K562 (cell line): ENCODE results near the gene LIN28A. TPM values are rescaled to one million over a fixed set of nuclear protein-coding genes. Genes with fewer than 3 reads are reported as not detected.
A peak's percentile ranks its signal among the peaks of the same experiment; 100 is the strongest.

ENCODE experiments used
- ATAC-seq: fragments of 200-7000 bp; cut with Tn5 transposase; 3 replicates; pipeline ENCODE4 v1.9.1; 2020; ENCODE audit warnings: moderate library complexity
- BruUV-seq: library from RNA; stranded (reverse); fragments of 400-500 nt; replicated peaks from 2 replicates; lab custom pipeline; 2021; lab: Mats Ljungman, UMichigan
- CTCF ChIA-PET: fragments of 300-600 bp; formaldehyde crosslinking; extraction: SDS; loops from one replicate; lab custom pipeline; 2021; ENCODE audit warnings: low intra/inter-chr PET ratio; lab: Yijun Ruan, JAX
- POLR2A ChIA-PET: fragments of 300-600, 350-650 bp; sonication (Branson Sonifier 250); formaldehyde crosslinking; extraction: SDS; loops from one replicate; lab custom pipeline; 2021; ENCODE audit warnings: antibody characterized with exemption, inconsistent platforms; lab: Yijun Ruan, JAX
- DNase-seq, 4 experiments: peaks; one replicate each; pipeline versions ENCODE4 v3.0.0 to v3.0.0-alpha.2; 2011 to 2018; ENCODE audit warnings: low spot score in 3 of 4, mixed read lengths in 3 of 4; ENCODE audit errors: extremely low read depth in 1 of 4
- FAIRE-seq: peaks from 2 replicates; lab custom pipeline; 2011; peaks lifted over from hg19 to GRCh38; lab: Jason Lieb, UNC
- H2AFZ ChIP-seq: 2 replicates; pipeline ENCODE4 v1.6.0; 2011; ENCODE audit warnings: low read depth, low read length, control low read depth, inconsistent platforms
- H3K27ac ChIP-seq: fragments of 200-600 bp; 3 replicates; pipeline ENCODE4 v1.8.0; 2011; ENCODE audit warnings: low read depth, mild to moderate bottlenecking, control low read depth, inconsistent platforms, low read length, moderate library complexity, mixed read lengths; ENCODE audit errors: extremely low read depth
- H3K27me3 ChIP-seq, 2 experiments: fragments of 300-600 bp in 1 of 2; 2 replicates in 1 of 2; 3 replicates in 1 of 2; pipeline versions ENCODE4 v1.6.0 to v1.8.0; 2011; ENCODE audit warnings: inconsistent platforms in 2 of 2, low read length in 2 of 2, mild to moderate bottlenecking in 1 of 2, mixed read lengths in 1 of 2, moderate library complexity in 1 of 2; ENCODE audit not compliant: control insufficient read depth in 2 of 2, insufficient read depth in 2 of 2
- H3K36me3 ChIP-seq: fragments of 300-600 bp; 3 replicates; pipeline ENCODE4 v1.8.0; 2011; ENCODE audit warnings: mild to moderate bottlenecking, low read length, inconsistent platforms; ENCODE audit not compliant: control insufficient read depth, insufficient read depth
- H3K4me1 ChIP-seq, 2 experiments: fragments of 200-600 bp in 1 of 2; replicated peaks in 1 of 2; 2 replicates in 1 of 2; 3 replicates in 1 of 2; pipeline versions ENCODE4 v1.5.1 to v1.8.0; 2011; ENCODE audit warnings: inconsistent platforms in 2 of 2, low read length in 2 of 2, mild to moderate bottlenecking in 1 of 2, mixed read lengths in 1 of 2, moderate library complexity in 1 of 2; ENCODE audit not compliant: control insufficient read depth in 2 of 2, insufficient read depth in 2 of 2
- H3K4me2 ChIP-seq: 2 replicates; pipeline ENCODE4 v1.6.1; 2011; ENCODE audit warnings: low read length, control low read depth, inconsistent platforms, mixed read lengths; ENCODE audit not compliant: insufficient read depth
- H3K4me3 ChIP-seq: fragments of 200-600 bp; sonication (generic), shearing (Covaris generic); 2 replicates; pipeline ENCODE4 v1.5.1; 2016; ENCODE audit warnings: control low read depth, inconsistent platforms
- H3K79me2 ChIP-seq: fragments of 200-600 bp; 3 replicates; pipeline ENCODE4 v1.8.0; 2011; ENCODE audit warnings: low read length, inconsistent platforms; ENCODE audit not compliant: control insufficient read depth, insufficient read depth
- H3K9ac ChIP-seq, 2 experiments: 2 replicates each; pipeline versions ENCODE4 v1.6.0 to v1.6.1; 2011; ENCODE audit warnings: low read depth in 2 of 2, low read length in 2 of 2, control low read depth in 1 of 2, inconsistent platforms in 1 of 2, mild to moderate bottlenecking in 1 of 2, mixed read lengths in 1 of 2; ENCODE audit not compliant: insufficient read depth in 1 of 2
- H3K9me1 ChIP-seq: one replicate; pipeline ENCODE4 v1.6.0; 2011; ENCODE audit warnings: inconsistent platforms, mild to moderate bottlenecking, low read length, moderate library complexity; ENCODE audit not compliant: control insufficient read depth, insufficient read depth
- H3K9me3 ChIP-seq: replicated peaks from 2 replicates; pipeline ENCODE4 v1.5.1; 2011; ENCODE audit warnings: low read depth, low read length, inconsistent platforms; ENCODE audit not compliant: control insufficient read depth, insufficient read depth
- H4K20me1 ChIP-seq: replicated peaks from 2 replicates; pipeline ENCODE4 v1.6.1; 2011; ENCODE audit warnings: low read length, inconsistent platforms, mixed read lengths; ENCODE audit not compliant: control insufficient read depth, insufficient read depth
- CEBPB ChIP-seq: fragments of 450-650 bp; IDR thresholded peaks from 2 replicates; pipeline ENCODE4 v1.6.1; 2016; ENCODE audit warnings: missing genetic modification characterization, missing compliant biosample characterization
- CEBPG ChIP-seq, 3 experiments: fragments of 200-800 bp in 1 of 3; sonication (Bioruptor generic) in 1 of 3; sonication (generic) in 1 of 3; formaldehyde crosslinking in 1 of 3; IDR thresholded peaks in 2 of 3; conservative IDR thresholded peaks in 1 of 3; 2 replicates each; pipeline versions ENCODE4 v1.6.1 to v1.8.0; 2016 to 2022; ENCODE audit warnings: missing compliant biosample characterization in 2 of 3, missing genetic modification characterization in 2 of 3, mild to moderate bottlenecking in 1 of 3, missing genetic modification reagents in 1 of 3
- KLF6 ChIP-seq: fragments of 250-450 bp; sonication (Bioruptor Pico); IDR thresholded peaks from 2 replicates; pipeline ENCODE4 v1.4.0; 2020; ENCODE audit warnings: mild to moderate bottlenecking, moderate library complexity, borderline replicate concordance
- PCBP1 ChIP-seq: fragments of 200-400 bp; formaldehyde crosslinking; IDR thresholded peaks from 2 replicates; pipeline ENCODE4 v1.6.1; 2018; ENCODE audit warnings: mild to moderate bottlenecking, low read depth, low read length; ENCODE audit not compliant: poor library complexity, severe bottlenecking
- TFAP4 ChIP-seq: sonication (generic); formaldehyde crosslinking; IDR thresholded peaks from 2 replicates; pipeline ENCODE4 v1.8.0; 2022; ENCODE audit warnings: missing genetic modification reagents, mild to moderate bottlenecking, moderate library complexity, borderline replicate concordance
- TSC22D4 ChIP-seq: fragments of 450-650 bp; IDR thresholded peaks from 2 replicates; pipeline ENCODE4 v1.6.1; 2016; ENCODE audit warnings: missing genetic modification characterization, missing biosample characterization, control low read depth
- ZC3H4 ChIP-seq: sonication (generic); formaldehyde crosslinking; IDR thresholded peaks from 2 replicates; pipeline ENCODE4 v1.9.0; 2021; ENCODE audit warnings: missing genetic modification reagents, borderline replicate concordance
- ZNF518B ChIP-seq: fragments of 250-450 bp; sonication (Bioruptor Pico); IDR thresholded peaks from 2 replicates; pipeline ENCODE4 v1.5.0; 2021; ENCODE audit warnings: mild to moderate bottlenecking, moderate library complexity
- WGBS: fragments of 100-300 bp; shearing (Covaris generic); methylation state at CpG from one replicate; pipeline ENCODE4 v1.1.6; 2016; ENCODE audit warnings: low coverage, mixed read lengths; ENCODE audit not compliant: insufficient coverage; ENCODE audit errors: missing lambda C conversion rate; 5-methylcytosine and 5-hydroxymethylcytosine counted together
- in situ Hi-C: fragments of 300-500 bp; cut with MboI; formaldehyde crosslinking; loops from 4 replicates; pipeline ENCODE4 v1.15.0; 2018; ENCODE audit warnings: inconsistent platforms, mixed read lengths
- intact Hi-C: fragments of 100-400 bp; cut with micrococcal nuclease; formaldehyde crosslinking; loops from 2 replicates; pipeline ENCODE4 v1.14.2; 2022
- polyA plus RNA-seq, 8 experiments: library from polyadenylated mRNA; depleted of rRNA in 4 of 8; stranded (reverse) in 5 of 8; unstranded in 3 of 8; fragments of >200 nt; fragmentation: Nextera tagmentation in 2 of 8; fragmentation: Illumina TruSeq in 1 of 8; extraction: Ambion mirVana in 2 of 8; extraction: Trizol in 1 of 8; gene quantifications; 2 replicates each; pipeline versions ENCODE4 v1.2.1 to v1.2.3, GENCODE V29; 2011 to 2014; ENCODE audit warnings: inconsistent platforms in 1 of 8, missing spikeins in 1 of 8
- total RNA-seq, 7 experiments: library from RNA; depleted of rRNA in 6 of 7; stranded (reverse); fragments of >200 nt in 6 of 7; fragmentation: Illumina TruSeq in 2 of 7; extraction: Trizol in 2 of 7; gene quantifications; 2 replicates each; pipeline versions ENCODE4 v1.2.1 to v1.2.3, GENCODE V29; 2011 to 2021; ENCODE audit warnings: low replicate concordance in 1 of 7
- TF ChIP-seq, protein P1 (sequence below): fragments of 450-650 bp; formaldehyde crosslinking; conservative IDR thresholded peaks from 2 replicates; pipeline ENCODE4 v1.4.0; 2022; ENCODE audit warnings: mild to moderate bottlenecking, missing genetic modification characterization
- TF ChIP-seq, protein P2 (sequence below), 2 experiments: fragments of 450-650 bp in 1 of 2; sonication (generic) in 1 of 2; formaldehyde crosslinking in 1 of 2; IDR thresholded peaks in 1 of 2; conservative IDR thresholded peaks in 1 of 2; 2 replicates each; pipeline versions ENCODE4 v1.6.1 to v1.8.1; 2016 to 2023; ENCODE audit warnings: mild to moderate bottlenecking in 2 of 2, moderate library complexity in 2 of 2, inconsistent platforms in 1 of 2, missing genetic modification reagents in 1 of 2

The LIN28A gene
- total and polyA plus RNA-seq, 9 of the 15 experiments (the other 6 are each of a cell fraction or from before 2014, with no cell fraction given), result 0.80 to 5.4 (median 3.9) TPM

DNA sequence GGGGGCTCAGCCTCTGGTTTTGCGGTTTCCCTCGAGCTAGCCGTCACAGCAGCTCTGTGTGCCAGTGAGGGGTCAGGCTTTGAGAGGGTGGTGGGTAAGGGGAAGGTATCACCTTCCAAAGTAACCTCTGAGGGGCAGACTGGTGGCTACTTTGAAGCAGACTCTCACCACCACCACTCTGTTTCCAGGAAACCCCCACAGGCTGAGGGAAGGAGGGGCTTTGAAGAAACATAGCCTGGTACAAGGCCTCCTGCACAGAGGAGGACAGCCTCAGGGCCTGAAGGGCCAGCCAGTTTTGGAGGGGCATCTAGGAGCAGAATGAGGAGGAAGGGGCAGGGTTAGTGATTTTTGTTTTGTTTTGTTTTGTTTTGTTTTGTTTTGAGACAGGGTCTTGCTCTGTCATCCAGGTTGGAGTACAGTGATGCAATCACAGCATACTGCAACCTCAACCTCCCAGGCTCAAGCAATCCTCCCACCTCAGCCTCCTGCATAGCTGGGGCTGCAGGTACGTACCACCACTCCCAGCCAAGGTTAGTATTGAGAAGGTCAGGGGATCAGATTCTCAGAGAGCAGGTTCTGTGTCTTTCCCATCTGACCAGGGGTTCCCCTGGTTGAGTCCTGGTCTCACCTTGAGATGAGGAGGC lies 20.9 kb upstream of the LIN28A start:
- H3K36me3 ChIP-seq, result no peaks in the 10 kb centered on the region
- TF ChIP-seq, protein P1, sequence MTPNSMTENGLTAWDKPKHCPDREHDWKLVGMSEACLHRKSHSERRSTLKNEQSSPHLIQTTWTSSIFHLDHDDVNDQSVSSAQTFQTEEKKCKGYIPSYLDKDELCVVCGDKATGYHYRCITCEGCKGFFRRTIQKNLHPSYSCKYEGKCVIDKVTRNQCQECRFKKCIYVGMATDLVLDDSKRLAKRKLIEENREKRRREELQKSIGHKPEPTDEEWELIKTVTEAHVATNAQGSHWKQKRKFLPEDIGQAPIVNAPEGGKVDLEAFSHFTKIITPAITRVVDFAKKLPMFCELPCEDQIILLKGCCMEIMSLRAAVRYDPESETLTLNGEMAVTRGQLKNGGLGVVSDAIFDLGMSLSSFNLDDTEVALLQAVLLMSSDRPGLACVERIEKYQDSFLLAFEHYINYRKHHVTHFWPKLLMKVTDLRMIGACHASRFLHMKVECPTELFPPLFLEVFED (CRISPR knock-in tag), result no peak
- TF ChIP-seq KLF6, result no peak
- TF ChIP-seq PCBP1, result no peak
- TF ChIP-seq TSC22D4, result no peak
- TF ChIP-seq CEBPB (tag), result peak; percentile 58
- TF ChIP-seq, protein P2, sequence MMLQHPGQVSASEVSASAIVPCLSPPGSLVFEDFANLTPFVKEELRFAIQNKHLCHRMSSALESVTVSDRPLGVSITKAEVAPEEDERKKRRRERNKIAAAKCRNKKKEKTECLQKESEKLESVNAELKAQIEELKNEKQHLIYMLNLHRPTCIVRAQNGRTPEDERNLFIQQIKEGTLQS (IDR thresholded peaks at IDR 0.05), result peak; percentile 77
- TF ChIP-seq, protein P2 (CRISPR knock-in tag; conservative IDR thresholded peaks at IDR 0.05), result no peak
- TF ChIP-seq ZNF518B (CRISPR knock-in tag), result no peak
- TF ChIP-seq ZC3H4, result no peak
- TF ChIP-seq TFAP4 (CRISPR knock-in tag), result no peak
- peak; percentile 37; the same call in 1 of the 2 replicates for TF ChIP-seq CEBPG (CRISPR knock-in tag; IDR thresholded peaks at IDR 0.05)
- TF ChIP-seq CEBPG (tag; conservative IDR thresholded peaks at IDR 0.05 in 1 of 2, IDR thresholded peaks at IDR 0.05 in 1 of 2), result peak; percentile 45 to 65
- TF ChIP-seq, all 486 proteins: peak for 3
- Histone ChIP-seq H3K27me3 (no peaks in the 10 kb centered on the region), H3K4me3 (no peak overlapping the region), H3K79me2 (no peaks in the 10 kb centered on the region), H3K4me1 (peaks cover 5 to 15% of the 10 kb centered on the region in 2 experiments), H3K9me3 (no peaks in the 10 kb centered on the region), H3K9ac (0 out of 4 replicates have a peak overlapping the region, but pooled peaks of 1 of the 2 experiments have one; percentile 0), H3K9me1 (no peaks in the 10 kb centered on the region), H3K27ac (no peak overlapping the region), H3K4me2 (no peak overlapping the region), H4K20me1 (no peaks in the 10 kb centered on the region), H2AFZ (no peak overlapping the region)
- DNase-seq (no peak), ATAC-seq (no peak), FAIRE-seq (no peak)
- BruUV-seq, result no TSS peak
- 60% methylated on average over 4 of the region's 4 CpGs for WGBS
- intact Hi-C loops (loop anchor here (2.0 to 10.0 kb wide), 2 partner anchors 105 to 215 kb away; partner anchors contain the start of genes CNKSR1 and ZNF593OS), in situ Hi-C loops (loop anchor here (5.0 kb wide), 1 partner anchor 112 kb away; no protein-coding TSS in a partner anchor)
- ChIA-PET POLR2A (interaction anchor here (0.9 kb wide), 1 partner anchor 57 kb away, joined by 3 read pairs; no protein-coding TSS in a partner anchor), CTCF (no interaction called here)
